ENCODE measurements around the gene FKBP5. TPM values are rescaled to one million over a fixed set of nuclear protein-coding genes. Genes with fewer than 3 reads are reported as not detected.

Gene FKBP5
- total RNA-seq, 1 experiment from 2014 or later = 33.9 TPM

DNA sequence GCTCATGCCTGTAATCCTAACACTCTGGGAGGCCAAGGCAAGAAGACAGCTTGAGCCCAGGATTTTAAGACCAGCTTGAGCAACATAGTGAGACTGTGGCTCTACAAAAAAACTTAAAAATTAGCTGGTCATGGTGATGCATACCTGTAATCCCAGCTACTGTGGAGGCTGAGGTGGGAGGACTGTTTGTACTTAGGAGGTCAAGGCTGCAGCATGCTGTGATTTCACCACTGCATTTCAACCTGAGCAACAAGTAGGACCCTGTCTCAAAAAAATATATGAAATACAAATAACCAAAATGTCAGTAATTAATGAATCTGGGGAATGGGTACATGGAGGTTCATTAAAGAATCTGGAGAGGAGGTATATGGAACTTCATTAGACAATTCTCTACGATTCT, 9.9 kb downstream of the FKBP5 start:
- WGBS (ENCODE audit: extremely low coverage, insufficient read length, low lambda C conversion rate) = no CpG with 5 or more reads among the region's 1 CpG
- peaks cover 5% of the 10 kb centered on the region; the same call in 1 of the 2 replicates for H3K79me2 ChIP-seq (ENCODE audit: insufficient read depth, low read length)
- H3K4me2 ChIP-seq (ENCODE audit: insufficient read depth, insufficient read length, low read length) = no peak overlapping the region
- H3K9me3 ChIP-seq (ENCODE audit: control insufficient read depth, low read depth, low read length) = no peaks in the 10 kb centered on the region
- H3K14ac ChIP-seq (ENCODE audit: insufficient read depth, low read length) = no peak overlapping the region
- no peak overlapping the region for H2AK5ac ChIP-seq (ENCODE audit: insufficient read length, low read length)
- no peak overlapping the region for H3K4ac ChIP-seq (ENCODE audit: low read depth, low read length)
- H3K27ac ChIP-seq (ENCODE audit: insufficient read length, low read depth, low read length) = no peak overlapping the region
- no peak overlapping the region for H4K91ac ChIP-seq (ENCODE audit: insufficient read length, low read depth, low read length)
- H3K27me3 ChIP-seq (ENCODE audit: insufficient read depth, low read length) = no peaks in the 10 kb centered on the region
- no peaks in the 10 kb centered on the region for H3K23me2 ChIP-seq (ENCODE audit: insufficient read length, low read depth, low read length, poor library complexity, severe bottlenecking)
- no peak overlapping the region for H2BK15ac ChIP-seq (ENCODE audit: low read depth, low read length)
- no peak overlapping the region for H3K18ac ChIP-seq (ENCODE audit: insufficient read length, low read depth, low read length)
- H4K20me1 ChIP-seq (ENCODE audit: control insufficient read depth, insufficient read depth, insufficient read length) = no peaks in the 10 kb centered on the region
- H2BK12ac ChIP-seq (ENCODE audit: insufficient read length, low read depth, low read length) = no peak overlapping the region
- H4K8ac ChIP-seq (replicated peaks; ENCODE audit: insufficient read length, low read depth, low read length) = no peak overlapping the region
- no peak overlapping the region for H2BK5ac ChIP-seq (ENCODE audit: insufficient read length, low read length)
- no peak overlapping the region for H3K23ac ChIP-seq (ENCODE audit: insufficient read length, low read depth, low read length)
- no peaks in the 10 kb centered on the region for H3K27me3 Mint-ChIP-seq (ENCODE audit: low read depth)
- peaks cover 0 to 8% (median 6%) of the 10 kb centered on the region in 3 experiments; a peak in 3 of 7 replicates for H3K36me3 Mint-ChIP-seq (ENCODE audit: insufficient read depth in 1 of 3, low read depth in 3 of 3)
- no peak overlapping the region for H2AFZ ChIP-seq (ENCODE audit: low read length)
- H2BK120ac ChIP-seq (ENCODE audit: low read depth, low read length, poor library complexity, severe bottlenecking) = no peak overlapping the region
- H3T11ph ChIP-seq (ENCODE audit: low read length) = no peak overlapping the region
- no peak overlapping the region for H2BK20ac ChIP-seq (ENCODE audit: low read depth, low read length, poor library complexity, severe bottlenecking)
- no peak overlapping the region for H3K9ac ChIP-seq (ENCODE audit: extremely low read depth, insufficient read length, low read length)
- H3K27ac Mint-ChIP-seq = no peak overlapping the region
- H3K79me1 ChIP-seq (ENCODE audit: insufficient read depth, low read depth, low read length, poor library complexity, severe bottlenecking) = no peaks in the 10 kb centered on the region
- TF ChIP-seq, protein P1, sequence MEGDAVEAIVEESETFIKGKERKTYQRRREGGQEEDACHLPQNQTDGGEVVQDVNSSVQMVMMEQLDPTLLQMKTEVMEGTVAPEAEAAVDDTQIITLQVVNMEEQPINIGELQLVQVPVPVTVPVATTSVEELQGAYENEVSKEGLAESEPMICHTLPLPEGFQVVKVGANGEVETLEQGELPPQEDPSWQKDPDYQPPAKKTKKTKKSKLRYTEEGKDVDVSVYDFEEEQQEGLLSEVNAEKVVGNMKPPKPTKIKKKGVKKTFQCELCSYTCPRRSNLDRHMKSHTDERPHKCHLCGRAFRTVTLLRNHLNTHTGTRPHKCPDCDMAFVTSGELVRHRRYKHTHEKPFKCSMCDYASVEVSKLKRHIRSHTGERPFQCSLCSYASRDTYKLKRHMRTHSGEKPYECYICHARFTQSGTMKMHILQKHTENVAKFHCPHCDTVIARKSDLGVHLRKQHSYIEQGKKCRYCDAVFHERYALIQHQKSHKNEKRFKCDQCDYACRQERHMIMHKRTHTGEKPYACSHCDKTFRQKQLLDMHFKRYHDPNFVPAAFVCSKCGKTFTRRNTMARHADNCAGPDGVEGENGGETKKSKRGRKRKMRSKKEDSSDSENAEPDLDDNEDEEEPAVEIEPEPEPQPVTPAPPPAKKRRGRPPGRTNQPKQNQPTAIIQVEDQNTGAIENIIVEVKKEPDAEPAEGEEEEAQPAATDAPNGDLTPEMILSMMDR (conservative IDR thresholded peaks at IDR 0.05) = no peak
- no peaks in the 10 kb centered on the region for H3K9me3 Mint-ChIP-seq
- H3K4me3 Mint-ChIP-seq = no peak overlapping the region
- no peak for DNase-seq
- H4K5ac ChIP-seq (ENCODE audit: insufficient read length, low read depth, low read length) = no peak overlapping the region
- no peak overlapping the region for H3K56ac ChIP-seq (ENCODE audit: insufficient read length, low read depth, low read length)
- peaks cover 23 to 24% of the 10 kb centered on the region in 2 experiments for H3K4me1 Mint-ChIP-seq
- no peaks in the 10 kb centered on the region; the same call in 1 of the 2 replicates for H3K4me1 ChIP-seq (ENCODE audit: insufficient read depth, low read length)
